Measurements from ENCODE around the gene STK25. TPM values are rescaled to one million over a fixed set of nuclear protein-coding genes. Genes with fewer than 3 reads are reported as not detected.

The STK25 gene
- total and polyA plus RNA-seq, 2 donors (not counting 3 experiments of a cell fraction or from before 2014, with no cell fraction given) = 286 to 715 TPM

GRCh38 chr2:241546771-241547498 lies 38.6 kb upstream of the STK25 start:
- Histone ChIP-seq H3K4me1 (ENCODE audit: control insufficient read depth, extremely low read depth, insufficient read depth, low read length) (peaks cover 33% of the 10 kb centered on the region), H3K9me3 (replicated peaks; ENCODE audit: control insufficient read depth, insufficient read depth, low read length) (no peaks in the 10 kb centered on the region), H3K9me1 (replicated peaks; ENCODE audit: control insufficient read depth, extremely low read depth, insufficient read depth, low read length) (no peaks in the 10 kb centered on the region), H3K4me3 (replicated peaks in 1 of 3; ENCODE audit: insufficient read depth in 1 of 3, low read depth in 1 of 3, low read length in 3 of 3) (no peak overlapping the region), H4K20me1 (replicated peaks; ENCODE audit: control insufficient read depth, extremely low read depth, insufficient read depth, low read length) (no peaks in the 10 kb centered on the region), H3K36me3 (ENCODE audit: control insufficient read depth in 2 of 2, extremely low read depth in 1 of 2, insufficient read depth in 2 of 2, low read length in 2 of 2) (no peaks in the 10 kb centered on the region), H3K27ac (ENCODE audit: insufficient read depth, low read depth, low read length) (peak overlapping the region; percentile 61), H3K79me2 (ENCODE audit: control insufficient read depth, insufficient read depth, low read length) (no peaks in the 10 kb centered on the region), H3K4me2 (ENCODE audit: insufficient read depth, low read length) (peak overlapping the region; percentile 22), H2AFZ (ENCODE audit: low read depth, low read length) (peak overlapping the region; percentile 63), H3K9ac (replicated peaks; ENCODE audit: extremely low read depth, insufficient read depth, low read length) (peak overlapping the region; percentile 16), H3K27me3 (ENCODE audit: control insufficient read depth in 2 of 2, insufficient read depth in 2 of 2, low read length in 2 of 2) (no peaks in the 10 kb centered on the region)
- intact Hi-C loops (cut with micrococcal nuclease) (loop anchor here (1.0 kb wide), 3 partner anchors 11 to 89 kb away; partner anchors contain the start of genes BOK and STK25), dilution Hi-C loops (cut with MboI; ENCODE audit: extremely low pct_ligation_motif_present, low sequenced_read_pairs) (no loop called here)
- TF ChIP-seq MAX (IDR thresholded peaks at IDR 0.05; ENCODE audit: insufficient read depth, insufficient read length) (peak; percentile 57), POLR2A (IDR thresholded peaks at IDR 0.05; ENCODE audit: low read depth, low read length) (peak; percentile 50), JUN (IDR thresholded peaks at IDR 0.05; ENCODE audit: borderline replicate concordance, insufficient read depth, insufficient read length, low read depth) (peak; percentile 69), MYC (IDR thresholded peaks at IDR 0.05; ENCODE audit: low read depth, low read length) (no peak), POLR2AphosphoS5 (IDR thresholded peaks at IDR 0.05; ENCODE audit: insufficient read depth, low read depth, low read length) (peak; percentile 54)
- POLR2A ChIA-PET = interaction anchor here (1.0 to 1.5 kb wide), 2 partner anchors 8 to 12 kb away, joined by 3 to 8 read pairs; partner anchors contain the start of gene BOK
- TSS peak; percentile 97 for BruUV-seq (replicated peaks)
- CTCF ChIA-PET = interaction anchor here (0.6 to 2.2 kb wide), 4 partner anchors 10 to 39 kb away, joined by 3 to 6 read pairs (median 4); partner anchors contain the start of gene STK25
- DNase-seq (ENCODE audit: low read depth, low spot score) (peak; percentile 92), FAIRE-seq (peak; percentile 97)
